WTC11 (cell line): ENCODE results near the gene KRTAP12-4.
"Not testable (repeated sequence)": the region's sequence is repeated elsewhere in the genome, so short reads cannot be mapped to it uniquely, and the experiment has no call there.

Experiments
- CREB1 ChIP-seq: sonication (generic); formaldehyde crosslinking; IDR thresholded peaks from 2 replicates; pipeline ENCODE4 v1.8.0; 2023; ENCODE audit warnings: mild to moderate bottlenecking, missing genetic modification reagents
- CTCF ChIP-seq: fragments of 200-600 bp; IDR thresholded peaks from 2 replicates; pipeline ENCODE4 v1.8.0; 2022; ENCODE audit warnings: antibody characterized with exemption
- IRF1 ChIP-seq: sonication (generic); formaldehyde crosslinking; IDR thresholded peaks from 2 replicates; pipeline ENCODE4 v1.8.0; 2023; ENCODE audit warnings: missing genetic modification reagents
- ZNF263 ChIP-seq: sonication (generic); formaldehyde crosslinking; IDR thresholded peaks from 2 replicates; pipeline ENCODE4 v1.8.1; 2022; ENCODE audit warnings: low read depth, mild to moderate bottlenecking, moderate library complexity, missing genetic modification reagents
- TF ChIP-seq, protein P1 (sequence below): sonication (generic); formaldehyde crosslinking; IDR thresholded peaks from 2 replicates; pipeline ENCODE4 v1.8.0; 2023; ENCODE audit warnings: mild to moderate bottlenecking, missing genetic modification reagents
- TF ChIP-seq, protein P2 (sequence below): sonication (generic); formaldehyde crosslinking; IDR thresholded peaks from 2 replicates; pipeline ENCODE4 v1.8.1; 2023; ENCODE audit warnings: mild to moderate bottlenecking, missing genetic modification reagents, borderline replicate concordance
- TF ChIP-seq, protein P3 (sequence below): sonication (generic); formaldehyde crosslinking; IDR thresholded peaks from 2 replicates; pipeline ENCODE4 v1.8.1; 2022; ENCODE audit warnings: low read depth, mild to moderate bottlenecking, moderate library complexity, missing genetic modification reagents, borderline replicate concordance

DNA sequence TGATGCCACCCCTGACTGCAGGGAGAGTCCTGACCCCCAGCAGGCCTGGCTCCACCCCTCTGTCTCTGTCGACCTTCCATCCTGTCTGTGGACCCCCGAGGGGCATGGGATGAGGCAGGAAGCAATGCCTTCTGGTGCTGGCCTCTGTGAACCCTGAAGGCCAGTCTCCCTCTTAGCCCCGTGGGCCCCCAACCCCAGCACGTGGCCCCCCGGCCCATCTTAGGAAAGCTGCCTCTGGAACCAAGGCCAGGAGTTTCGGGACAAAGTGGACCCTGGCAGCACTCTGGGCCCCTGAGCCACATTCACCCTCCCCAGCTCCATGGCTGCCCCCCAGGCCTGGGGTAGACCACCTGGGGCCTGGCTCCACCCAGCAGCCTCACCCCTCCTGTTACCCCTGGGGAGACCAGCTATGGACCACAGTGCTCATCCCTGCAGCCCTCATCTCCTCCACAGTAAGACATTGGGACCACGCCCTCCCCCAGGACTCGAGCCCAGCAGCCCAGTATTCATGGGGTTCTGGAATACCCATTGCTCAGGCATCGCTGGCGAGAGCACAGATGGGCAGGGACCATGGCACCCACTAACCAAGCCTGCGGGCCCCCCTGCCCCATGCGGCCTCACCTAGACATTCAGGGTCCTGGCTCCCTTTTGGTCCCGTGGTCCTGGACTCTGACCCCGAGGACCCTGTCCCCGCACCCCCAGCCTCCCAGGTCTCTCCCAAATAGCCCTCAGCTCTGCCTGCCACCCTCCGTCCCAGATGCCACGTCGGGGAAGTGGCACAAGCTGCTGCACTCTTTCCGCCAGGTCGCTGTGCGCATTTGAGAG, 15.7 kb downstream of the KRTAP12-4 start:
- TF ChIP-seq, protein P1, sequence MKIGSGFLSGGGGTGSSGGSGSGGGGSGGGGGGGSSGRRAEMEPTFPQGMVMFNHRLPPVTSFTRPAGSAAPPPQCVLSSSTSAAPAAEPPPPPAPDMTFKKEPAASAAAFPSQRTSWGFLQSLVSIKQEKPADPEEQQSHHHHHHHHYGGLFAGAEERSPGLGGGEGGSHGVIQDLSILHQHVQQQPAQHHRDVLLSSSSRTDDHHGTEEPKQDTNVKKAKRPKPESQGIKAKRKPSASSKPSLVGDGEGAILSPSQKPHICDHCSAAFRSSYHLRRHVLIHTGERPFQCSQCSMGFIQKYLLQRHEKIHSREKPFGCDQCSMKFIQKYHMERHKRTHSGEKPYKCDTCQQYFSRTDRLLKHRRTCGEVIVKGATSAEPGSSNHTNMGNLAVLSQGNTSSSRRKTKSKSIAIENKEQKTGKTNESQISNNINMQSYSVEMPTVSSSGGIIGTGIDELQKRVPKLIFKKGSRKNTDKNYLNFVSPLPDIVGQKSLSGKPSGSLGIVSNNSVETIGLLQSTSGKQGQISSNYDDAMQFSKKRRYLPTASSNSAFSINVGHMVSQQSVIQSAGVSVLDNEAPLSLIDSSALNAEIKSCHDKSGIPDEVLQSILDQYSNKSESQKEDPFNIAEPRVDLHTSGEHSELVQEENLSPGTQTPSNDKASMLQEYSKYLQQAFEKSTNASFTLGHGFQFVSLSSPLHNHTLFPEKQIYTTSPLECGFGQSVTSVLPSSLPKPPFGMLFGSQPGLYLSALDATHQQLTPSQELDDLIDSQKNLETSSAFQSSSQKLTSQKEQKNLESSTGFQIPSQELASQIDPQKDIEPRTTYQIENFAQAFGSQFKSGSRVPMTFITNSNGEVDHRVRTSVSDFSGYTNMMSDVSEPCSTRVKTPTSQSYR = not testable (repeated sequence)
- not testable (repeated sequence) for TF ChIP-seq CTCF; CREB1 (CRISPR knock-in tag); ZNF263; IRF1
- TF ChIP-seq, protein P2, sequence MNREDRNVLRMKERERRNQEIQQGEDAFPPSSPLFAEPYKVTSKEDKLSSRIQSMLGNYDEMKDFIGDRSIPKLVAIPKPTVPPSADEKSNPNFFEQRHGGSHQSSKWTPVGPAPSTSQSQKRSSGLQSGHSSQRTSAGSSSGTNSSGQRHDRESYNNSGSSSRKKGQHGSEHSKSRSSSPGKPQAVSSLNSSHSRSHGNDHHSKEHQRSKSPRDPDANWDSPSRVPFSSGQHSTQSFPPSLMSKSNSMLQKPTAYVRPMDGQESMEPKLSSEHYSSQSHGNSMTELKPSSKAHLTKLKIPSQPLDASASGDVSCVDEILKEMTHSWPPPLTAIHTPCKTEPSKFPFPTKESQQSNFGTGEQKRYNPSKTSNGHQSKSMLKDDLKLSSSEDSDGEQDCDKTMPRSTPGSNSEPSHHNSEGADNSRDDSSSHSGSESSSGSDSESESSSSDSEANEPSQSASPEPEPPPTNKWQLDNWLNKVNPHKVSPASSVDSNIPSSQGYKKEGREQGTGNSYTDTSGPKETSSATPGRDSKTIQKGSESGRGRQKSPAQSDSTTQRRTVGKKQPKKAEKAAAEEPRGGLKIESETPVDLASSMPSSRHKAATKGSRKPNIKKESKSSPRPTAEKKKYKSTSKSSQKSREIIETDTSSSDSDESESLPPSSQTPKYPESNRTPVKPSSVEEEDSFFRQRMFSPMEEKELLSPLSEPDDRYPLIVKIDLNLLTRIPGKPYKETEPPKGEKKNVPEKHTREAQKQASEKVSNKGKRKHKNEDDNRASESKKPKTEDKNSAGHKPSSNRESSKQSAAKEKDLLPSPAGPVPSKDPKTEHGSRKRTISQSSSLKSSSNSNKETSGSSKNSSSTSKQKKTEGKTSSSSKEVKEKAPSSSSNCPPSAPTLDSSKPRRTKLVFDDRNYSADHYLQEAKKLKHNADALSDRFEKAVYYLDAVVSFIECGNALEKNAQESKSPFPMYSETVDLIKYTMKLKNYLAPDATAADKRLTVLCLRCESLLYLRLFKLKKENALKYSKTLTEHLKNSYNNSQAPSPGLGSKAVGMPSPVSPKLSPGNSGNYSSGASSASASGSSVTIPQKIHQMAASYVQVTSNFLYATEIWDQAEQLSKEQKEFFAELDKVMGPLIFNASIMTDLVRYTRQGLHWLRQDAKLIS = not testable (repeated sequence)
- TF ChIP-seq, protein P3, sequence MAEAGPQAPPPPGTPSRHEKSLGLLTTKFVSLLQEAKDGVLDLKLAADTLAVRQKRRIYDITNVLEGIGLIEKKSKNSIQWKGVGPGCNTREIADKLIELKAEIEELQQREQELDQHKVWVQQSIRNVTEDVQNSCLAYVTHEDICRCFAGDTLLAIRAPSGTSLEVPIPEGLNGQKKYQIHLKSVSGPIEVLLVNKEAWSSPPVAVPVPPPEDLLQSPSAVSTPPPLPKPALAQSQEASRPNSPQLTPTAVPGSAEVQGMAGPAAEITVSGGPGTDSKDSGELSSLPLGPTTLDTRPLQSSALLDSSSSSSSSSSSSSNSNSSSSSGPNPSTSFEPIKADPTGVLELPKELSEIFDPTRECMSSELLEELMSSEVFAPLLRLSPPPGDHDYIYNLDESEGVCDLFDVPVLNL (CRISPR knock-in tag) = not testable (repeated sequence)
